ENCODE results near the gene NCOA3.

DNA sequence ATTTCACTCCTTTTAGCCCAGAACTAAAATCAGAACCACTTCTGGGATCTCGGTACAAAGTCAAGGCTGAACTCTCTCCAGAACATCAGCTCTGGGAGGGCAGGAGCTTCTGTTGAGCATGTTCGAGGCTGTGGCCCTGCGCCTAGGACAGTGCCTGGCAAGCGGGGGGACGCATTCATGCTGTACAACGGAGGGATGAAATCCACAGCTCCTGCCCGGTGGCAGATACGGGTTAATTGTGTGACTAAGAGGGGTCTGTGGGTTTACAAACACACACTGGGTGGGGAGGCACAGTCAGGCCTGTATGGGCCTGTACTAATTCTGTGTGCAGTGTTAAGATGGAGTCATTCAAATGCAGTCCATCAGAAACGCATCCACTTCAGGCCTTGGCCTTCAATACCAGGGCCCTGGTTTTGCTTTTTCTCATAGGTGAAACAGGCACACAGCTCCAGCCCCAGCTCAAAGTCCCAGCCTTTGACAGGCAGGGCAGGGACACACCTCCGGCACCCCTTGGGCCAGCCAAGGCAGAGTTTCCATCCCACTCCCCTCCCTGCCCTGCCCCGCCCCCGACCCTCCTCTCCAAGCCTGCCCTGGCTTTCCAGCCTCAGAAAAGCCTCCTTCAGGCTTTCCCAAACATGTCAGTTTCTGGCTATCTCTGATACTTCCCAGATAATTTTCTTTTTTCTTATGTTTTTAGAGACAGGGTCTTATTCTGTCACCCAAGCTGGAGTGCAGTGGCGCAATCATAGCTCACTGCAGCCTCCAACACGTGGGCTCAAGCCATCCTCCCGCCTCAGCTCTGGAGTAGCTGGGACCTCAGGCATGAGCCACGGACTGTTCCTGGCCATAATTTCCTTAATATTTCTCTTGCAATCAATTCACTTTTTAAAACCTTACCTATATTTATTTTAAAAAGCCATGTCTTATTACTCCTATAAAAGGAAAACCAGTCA lies 173.8 kb downstream of the NCOA3 start:
- TF ChIP-seq, protein P1, sequence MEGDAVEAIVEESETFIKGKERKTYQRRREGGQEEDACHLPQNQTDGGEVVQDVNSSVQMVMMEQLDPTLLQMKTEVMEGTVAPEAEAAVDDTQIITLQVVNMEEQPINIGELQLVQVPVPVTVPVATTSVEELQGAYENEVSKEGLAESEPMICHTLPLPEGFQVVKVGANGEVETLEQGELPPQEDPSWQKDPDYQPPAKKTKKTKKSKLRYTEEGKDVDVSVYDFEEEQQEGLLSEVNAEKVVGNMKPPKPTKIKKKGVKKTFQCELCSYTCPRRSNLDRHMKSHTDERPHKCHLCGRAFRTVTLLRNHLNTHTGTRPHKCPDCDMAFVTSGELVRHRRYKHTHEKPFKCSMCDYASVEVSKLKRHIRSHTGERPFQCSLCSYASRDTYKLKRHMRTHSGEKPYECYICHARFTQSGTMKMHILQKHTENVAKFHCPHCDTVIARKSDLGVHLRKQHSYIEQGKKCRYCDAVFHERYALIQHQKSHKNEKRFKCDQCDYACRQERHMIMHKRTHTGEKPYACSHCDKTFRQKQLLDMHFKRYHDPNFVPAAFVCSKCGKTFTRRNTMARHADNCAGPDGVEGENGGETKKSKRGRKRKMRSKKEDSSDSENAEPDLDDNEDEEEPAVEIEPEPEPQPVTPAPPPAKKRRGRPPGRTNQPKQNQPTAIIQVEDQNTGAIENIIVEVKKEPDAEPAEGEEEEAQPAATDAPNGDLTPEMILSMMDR (conservative IDR thresholded peaks at IDR 0.05 in 1 of 2, IDR thresholded peaks at IDR 0.05 in 1 of 2; ENCODE audit: low read depth in 1 of 2, low read length in 2 of 2) = no peak
- no peak for TF ChIP-seq EZH2 (IDR thresholded peaks at IDR 0.05; ENCODE audit: low read length, missing control alignments)
